SK-N-SH (cell line): Measurements from ENCODE around the gene MAGED4.

ENCODE experiments used
- CHD2 ChIP-seq: fragments of 150-350 bp; IDR thresholded peaks from 2 replicates; pipeline ENCODE4 v1.6.1; 2018; ENCODE audit warnings: low read length; ENCODE audit not compliant: partially characterized antibody
- CTCF ChIP-seq: fragments of 200-600 bp; sonication (generic); IDR thresholded peaks from 2 replicates; pipeline ENCODE4 v1.6.1; 2017; ENCODE audit warnings: antibody characterized with exemption, mild to moderate bottlenecking, moderate library complexity
- EZH2phosphoT487 ChIP-seq: fragments of 200-600 bp; sonication (generic); IDR thresholded peaks from 2 replicates; pipeline ENCODE4 v1.6.1; 2017; ENCODE audit warnings: low read depth, mixed run types, mild to moderate bottlenecking, antibody characterized with exemption, moderate library complexity, borderline replicate concordance
- GABPA ChIP-seq: IDR thresholded peaks from 2 replicates; pipeline ENCODE4 v1.4.0; 2012; ENCODE audit warnings: low read depth, mild to moderate bottlenecking
- GATA2 ChIP-seq: sonication (generic); formaldehyde crosslinking; IDR thresholded peaks from 2 replicates; pipeline ENCODE4 v1.5.0; 2020; ENCODE audit warnings: mild to moderate bottlenecking, missing genetic modification reagents
- MAX ChIP-seq: IDR thresholded peaks from 2 replicates; pipeline ENCODE4 v1.4.0; 2012; ENCODE audit warnings: low read depth
- NFIC ChIP-seq: IDR thresholded peaks from 2 replicates; pipeline ENCODE4 v1.4.0; 2012; ENCODE audit warnings: borderline replicate concordance
- RCOR1 ChIP-seq: fragments of 150-350 bp; IDR thresholded peaks from 2 replicates; pipeline ENCODE4 v1.6.1; 2017; ENCODE audit warnings: antibody characterized with exemption, low read length
- REST ChIP-seq: IDR thresholded peaks from 2 replicates; pipeline ENCODE4 v1.6.1; 2012; ENCODE audit warnings: mild to moderate bottlenecking, low read depth, low read length, moderate library complexity
- RFX5 ChIP-seq: IDR thresholded peaks from 2 replicates; pipeline ENCODE4 v1.6.1; 2012; ENCODE audit warnings: mild to moderate bottlenecking, improper control_type of control experiment, low read length
- RXRA ChIP-seq: IDR thresholded peaks from 2 replicates; pipeline ENCODE4 v1.4.0; 2012; ENCODE audit warnings: low read depth, mild to moderate bottlenecking, borderline replicate concordance

- TF ChIP-seq RXRA (no peak), RFX5 (no peak), CTCF (no peak), GATA2 (CRISPR knock-in tag) (no peak), EZH2phosphoT487 (no peak), MAX (no peak), REST (no peak), NFIC (no peak), RCOR1 (no peak), CHD2 (no peak), GABPA (no peak)
Observed at GRCh38 chrX:52166840-52167239, 17.8 kb upstream of the MAGED4 start.
